Measurements from ENCODE around the gene THY1. TPM values are rescaled to one million over a fixed set of nuclear protein-coding genes. Genes with fewer than 3 reads are reported as not detected.
A peak's percentile ranks its signal among the peaks of the same experiment; 100 is the strongest.

The THY1 gene
- total RNA-seq, 2 experiments from 2014 or later: 0.30 TPM; not detected in 1

DNA sequence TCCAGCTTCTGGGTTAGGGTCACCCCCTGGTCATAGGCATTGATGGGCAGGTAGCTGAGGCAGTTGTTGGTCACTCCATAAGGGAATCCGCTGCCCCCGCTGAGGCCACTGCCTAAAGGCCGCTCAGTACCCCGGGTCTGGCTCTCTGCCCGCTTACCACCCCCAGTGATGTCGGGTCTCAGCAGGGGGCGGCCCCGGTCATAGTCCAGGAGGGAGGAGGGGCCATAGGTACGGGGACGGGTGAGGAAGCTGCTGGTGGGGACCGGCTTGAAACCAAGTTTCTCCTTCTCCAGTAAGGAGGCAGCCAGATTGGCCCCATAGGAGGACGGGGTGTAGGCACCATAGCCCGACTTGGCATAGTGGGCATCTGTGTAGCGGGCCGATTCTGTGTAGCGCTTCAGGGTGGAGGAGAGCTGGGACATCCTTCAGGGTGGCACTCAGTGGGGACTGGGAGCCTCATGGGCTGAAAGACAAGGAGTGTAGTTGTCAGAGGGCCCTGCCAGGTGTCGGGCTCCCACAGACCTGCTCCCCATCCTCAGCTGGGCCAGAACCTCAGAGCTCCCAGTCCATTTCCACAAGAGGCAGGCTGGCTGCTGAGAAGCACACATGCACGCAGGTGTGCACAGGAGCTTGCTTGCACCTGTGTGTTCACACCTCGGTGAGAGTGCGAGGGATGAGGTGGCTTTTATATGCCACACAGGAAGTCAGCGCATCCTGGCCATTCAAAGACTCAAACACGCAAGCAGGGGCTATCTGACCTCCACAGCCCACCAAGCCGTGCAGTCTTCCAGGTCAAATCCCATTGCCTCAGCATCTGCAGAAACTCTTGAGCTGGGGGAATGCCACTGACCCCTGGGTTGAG lies 49.7 kb downstream of the THY1 start:
- H3K36me3 Mint-ChIP-seq: no peaks in the 10 kb centered on the region
- H3K27ac Mint-ChIP-seq: peak overlapping the region; percentile 62
- CTCF ChIA-PET: interaction anchor here (0.7 to 18.1 kb wide), 11 partner anchors 8 to 101 kb away, joined by 3 to 318 read pairs (median 7); partner anchors contain the start of genes C1QTNF5 and USP2
- no peak overlapping the region for H3K4me3 Mint-ChIP-seq
- H3K27me3 Mint-ChIP-seq: peaks cover 6% of the 10 kb centered on the region
- H3K9me3 Mint-ChIP-seq (ENCODE audit: low read depth): no peaks in the 10 kb centered on the region
- ATAC-seq (no peak), DNase-seq (no peak)
- peaks cover 27% of the 10 kb centered on the region for H3K4me1 Mint-ChIP-seq

DNA sequence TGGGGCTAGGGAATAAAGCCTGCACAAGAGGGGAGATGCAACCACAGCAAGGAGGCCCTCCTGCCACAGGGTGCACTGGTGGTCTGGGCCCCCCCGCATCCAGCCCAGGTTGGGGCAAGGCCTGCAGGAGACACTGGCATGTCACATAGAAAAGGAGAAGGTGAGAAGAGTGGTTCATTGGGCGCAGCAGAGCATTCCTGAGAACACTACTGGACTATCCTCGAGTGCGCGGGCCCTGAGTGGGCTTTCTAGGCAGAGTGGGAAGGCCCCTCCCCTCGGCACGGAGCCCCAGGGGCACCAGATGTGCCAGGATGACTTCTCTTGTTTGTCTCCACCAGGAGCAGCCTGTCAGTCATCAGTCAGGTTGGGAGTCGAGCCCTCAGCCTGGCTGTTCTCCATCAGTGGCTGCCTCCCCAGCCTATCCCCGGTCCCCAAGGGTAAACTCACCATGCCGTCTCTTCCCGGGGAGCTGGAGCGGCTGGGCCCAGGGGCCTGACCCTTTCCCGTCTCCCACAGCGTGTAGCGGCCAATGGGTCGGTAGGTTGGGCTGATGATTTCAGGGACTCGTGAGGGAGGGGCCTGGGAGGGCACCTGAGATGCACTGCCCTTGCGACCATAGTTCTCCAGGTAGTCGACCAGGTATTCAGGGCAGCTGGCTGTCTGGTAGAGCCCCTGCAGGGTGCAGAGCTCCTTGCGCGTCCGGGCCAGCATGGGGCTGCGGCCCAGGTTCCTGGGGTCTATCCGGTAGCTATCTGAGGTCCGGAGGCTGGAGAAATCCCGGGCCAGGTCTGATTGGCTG lies 50.5 kb downstream of the THY1 start:
- Mint-ChIP-seq H3K4me1 (peaks cover 24% of the 10 kb centered on the region), H3K36me3 (no peaks in the 10 kb centered on the region), H3K4me3 (no peak overlapping the region), H3K9me3 (ENCODE audit: low read depth) (no peaks in the 10 kb centered on the region), H3K27ac (no peak overlapping the region), H3K27me3 (peaks cover 12% of the 10 kb centered on the region)
- CTCF ChIA-PET: interaction anchor here (0.9 to 18.1 kb wide), 7 partner anchors 8 to 102 kb away, joined by 4 to 318 read pairs (median 9); partner anchors contain the start of gene USP2
- no peak for ATAC-seq
- DNase-seq: no peak

DNA sequence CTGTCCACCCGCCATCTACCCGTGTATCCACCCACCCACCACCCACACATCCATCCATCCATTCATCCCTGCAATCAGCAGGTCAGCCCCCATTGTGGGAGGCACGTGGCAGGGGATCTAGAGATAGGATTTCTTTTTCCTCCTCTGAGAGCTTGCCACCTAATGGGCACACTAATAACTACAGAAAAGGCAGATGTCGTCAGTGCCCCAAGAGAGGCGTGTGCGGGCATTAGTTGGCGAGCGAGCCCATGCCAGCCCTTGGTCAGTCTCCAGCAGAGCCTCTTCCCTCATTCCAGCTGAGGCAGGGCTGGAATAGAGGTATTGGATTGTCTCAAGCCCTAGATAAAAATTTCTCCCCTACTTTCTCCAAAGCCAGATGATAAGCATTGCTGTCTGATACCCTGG lies 51.2 kb downstream of the THY1 start:
- Mint-ChIP-seq H3K27ac (no peak overlapping the region), H3K4me3 (no peak overlapping the region), H3K9me3 (ENCODE audit: low read depth) (no peaks in the 10 kb centered on the region), H3K36me3 (no peaks in the 10 kb centered on the region), H3K4me1 (peaks cover 23% of the 10 kb centered on the region), H3K27me3 (peaks cover 19% of the 10 kb centered on the region)
- no peak for DNase-seq
- CTCF ChIA-PET: interaction anchor here (2.4 to 18.1 kb wide), 3 partner anchors 10 to 103 kb away, joined by 9 to 318 read pairs (median 16); partner anchors contain the start of gene USP2
- no peak for ATAC-seq

DNA sequence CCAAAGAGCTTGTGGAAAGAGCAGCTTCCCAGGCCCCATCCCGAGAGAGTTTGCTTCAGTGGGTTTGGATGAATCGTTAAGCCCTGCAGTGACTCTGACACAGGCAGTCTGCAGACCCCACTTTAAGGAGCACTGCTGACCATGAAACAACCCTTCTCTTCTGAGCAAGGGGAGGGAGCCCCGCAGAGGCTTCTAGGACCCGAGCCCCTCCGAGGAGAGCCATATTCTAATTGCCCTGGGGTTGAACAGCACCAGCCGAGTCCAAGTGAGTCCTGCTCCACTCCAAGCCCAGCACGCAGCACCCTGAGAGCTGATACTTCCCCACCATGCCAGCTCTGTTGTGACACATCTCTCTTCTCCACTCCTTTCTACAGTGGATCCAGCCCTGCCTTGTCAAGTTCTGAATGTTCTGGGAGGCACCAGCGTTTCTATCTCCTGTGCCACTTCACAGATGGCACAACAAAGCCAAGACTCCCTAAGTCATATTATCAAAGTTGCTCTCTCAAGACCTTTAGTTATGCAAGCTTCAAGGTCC lies 51.8 kb downstream of the THY1 start:
- H3K4me3 Mint-ChIP-seq: no peak overlapping the region
- no peaks in the 10 kb centered on the region for H3K36me3 Mint-ChIP-seq

DNA sequence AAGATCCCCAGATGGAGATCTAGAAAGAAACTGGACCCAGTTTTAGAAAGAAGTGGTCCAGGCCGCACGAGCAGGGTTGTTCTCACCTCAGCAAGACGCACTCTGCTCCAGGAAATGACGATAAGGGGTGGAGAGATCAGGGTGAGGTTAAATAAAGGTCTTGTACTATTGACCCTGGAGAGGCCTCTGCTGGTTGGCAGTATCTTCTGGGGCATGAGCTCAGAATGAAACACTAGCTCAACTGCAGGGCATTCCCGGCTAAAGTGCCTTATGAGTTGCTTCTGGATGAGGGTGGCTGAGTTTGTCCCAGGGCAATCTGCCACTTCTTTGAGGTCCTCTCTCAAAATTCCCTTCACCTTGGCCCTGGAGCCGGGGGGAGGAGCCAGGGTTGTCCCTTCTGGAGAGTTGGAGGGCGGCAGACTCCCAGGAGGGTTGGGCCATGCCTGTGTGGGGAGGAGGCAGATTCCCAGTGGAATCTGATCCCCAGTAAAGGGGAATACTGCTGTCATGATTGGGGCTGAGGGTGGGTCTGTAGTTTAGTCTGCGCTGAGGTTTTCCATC lies 52.4 kb downstream of the THY1 start:
- CTCF ChIA-PET: interaction anchor here (1.3 to 18.1 kb wide), 4 partner anchors 9 to 104 kb away, joined by 3 to 318 read pairs (median 12); partner anchors contain the start of gene USP2
- H3K4me3 Mint-ChIP-seq: no peak overlapping the region
- ATAC-seq: peak; percentile 57
- H3K9me3 Mint-ChIP-seq (ENCODE audit: low read depth): no peaks in the 10 kb centered on the region
- H3K27me3 Mint-ChIP-seq: peaks cover 28% of the 10 kb centered on the region
- H3K36me3 Mint-ChIP-seq: no peaks in the 10 kb centered on the region
- DNase-seq: no peak
- H3K27ac Mint-ChIP-seq: no peak overlapping the region
- peaks cover 23% of the 10 kb centered on the region for H3K4me1 Mint-ChIP-seq

More for the DNA sequence above, 51.8 kb downstream of the THY1 start:
- H3K27ac Mint-ChIP-seq: no peak overlapping the region
- no peak for ATAC-seq
- peaks cover 23% of the 10 kb centered on the region for H3K4me1 Mint-ChIP-seq
- CTCF ChIA-PET: interaction anchor here (1.3 to 18.1 kb wide), 4 partner anchors 8 to 104 kb away, joined by 3 to 318 read pairs (median 12); partner anchors contain the start of gene USP2
- DNase-seq: no peak
- H3K9me3 Mint-ChIP-seq (ENCODE audit: low read depth): no peaks in the 10 kb centered on the region
- H3K27me3 Mint-ChIP-seq: peaks cover 25% of the 10 kb centered on the region

DNA sequence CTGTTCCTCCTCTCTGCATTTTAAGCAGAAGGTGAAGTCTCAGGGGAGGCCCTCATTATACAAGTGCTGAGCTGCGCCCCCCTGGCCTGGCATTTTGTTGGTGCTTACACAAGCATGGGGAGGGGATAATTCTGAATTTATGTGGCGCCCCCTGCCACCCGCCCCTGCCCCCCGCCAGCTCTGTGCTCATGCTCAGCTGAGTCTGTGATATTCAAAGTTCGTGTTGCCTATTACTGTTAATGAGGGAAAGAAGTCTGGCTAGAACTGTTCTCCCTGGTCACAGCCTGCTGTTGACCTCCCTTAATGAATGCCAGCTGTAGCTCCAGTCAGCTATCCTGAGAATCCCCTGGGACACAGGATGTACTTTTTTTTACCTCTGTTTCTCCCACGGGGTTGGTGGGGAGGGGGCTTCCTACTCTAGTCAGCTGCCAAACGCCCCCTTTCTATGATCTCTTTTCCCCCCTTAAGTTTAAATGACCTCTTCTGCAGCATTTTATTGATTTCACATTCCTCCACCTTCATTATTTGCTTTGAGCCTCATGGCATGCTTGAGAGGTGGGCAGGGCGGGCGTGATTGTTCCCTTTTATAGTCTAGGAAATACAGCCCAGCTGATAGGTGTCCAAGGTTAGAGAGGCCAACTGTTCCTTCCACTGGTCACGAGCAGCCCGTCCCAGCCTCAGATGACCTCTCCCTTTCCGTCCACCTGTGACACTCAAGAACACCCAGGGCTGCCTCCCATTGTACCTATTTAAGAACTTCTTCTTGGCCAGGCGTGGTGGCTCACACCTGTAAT lies 53.6 kb downstream of the THY1 start:
- peaks cover 40% of the 10 kb centered on the region for H3K27me3 Mint-ChIP-seq
- no peaks in the 10 kb centered on the region for H3K9me3 Mint-ChIP-seq (ENCODE audit: low read depth)
- DNase-seq: no peak
- CTCF ChIA-PET: interaction anchor here (1.1 to 18.1 kb wide), 7 partner anchors 10 to 164 kb away, joined by 3 to 318 read pairs (median 3); partner anchors contain the start of genes CBL and USP2
- no peak overlapping the region for H3K4me3 Mint-ChIP-seq
- ATAC-seq: no peak
- H3K4me1 Mint-ChIP-seq: peaks cover 26% of the 10 kb centered on the region
- H3K36me3 Mint-ChIP-seq: no peaks in the 10 kb centered on the region
- H3K27ac Mint-ChIP-seq: no peak overlapping the region

DNA sequence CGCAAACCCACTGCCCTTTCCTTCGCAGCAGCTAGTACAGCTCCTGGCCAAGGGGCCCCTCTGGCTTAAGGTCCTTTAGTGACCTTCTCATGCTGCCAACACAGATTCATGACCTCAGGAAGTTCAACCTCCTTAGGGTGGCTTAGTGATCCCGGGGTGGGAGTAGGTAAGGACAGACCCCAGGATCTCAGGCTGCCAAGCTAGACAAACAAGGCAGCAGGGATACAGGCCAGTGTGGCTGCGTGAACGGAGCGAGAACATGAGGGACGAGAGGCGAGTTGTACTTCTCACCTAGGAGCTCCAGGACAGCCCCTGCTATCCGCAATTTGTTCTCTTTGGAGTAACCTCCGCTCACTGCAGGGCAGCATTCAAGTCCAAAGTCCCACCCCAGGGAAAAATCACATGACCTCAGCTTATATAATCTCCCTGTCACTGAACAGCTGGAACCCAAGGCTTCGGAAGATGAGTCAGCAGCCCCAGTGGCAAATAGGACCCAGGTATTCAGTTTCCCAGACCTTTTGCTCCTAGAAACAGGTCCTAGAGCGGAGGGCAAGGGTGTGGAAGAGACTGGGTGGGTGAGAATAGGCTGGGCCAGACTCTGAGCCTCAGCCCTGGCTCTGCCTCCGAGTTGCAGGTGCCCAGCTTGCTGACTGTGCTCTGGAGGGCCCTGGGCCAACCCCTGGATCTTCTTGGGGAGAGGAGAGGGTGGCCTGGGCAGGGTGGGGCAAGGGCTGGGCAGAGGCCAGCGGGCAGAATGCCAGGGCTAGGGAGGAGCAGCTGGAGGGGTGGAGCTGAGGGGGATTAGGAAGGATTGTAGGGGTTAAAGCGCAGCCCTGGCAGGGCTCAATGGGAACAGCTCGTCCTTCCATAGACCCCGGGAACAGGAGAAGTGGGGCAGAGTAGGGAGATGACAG lies 54.6 kb downstream of the THY1 start:
- CTCF ChIA-PET: interaction anchor here (0.9 to 18.1 kb wide), 8 partner anchors 9 to 106 kb away, joined by 3 to 318 read pairs (median 4); no protein-coding TSS in a partner anchor
- Mint-ChIP-seq H3K9me3 (ENCODE audit: low read depth) (no peaks in the 10 kb centered on the region), H3K36me3 (no peaks in the 10 kb centered on the region), H3K4me1 (peaks cover 18% of the 10 kb centered on the region), H3K27me3 (peaks cover 41% of the 10 kb centered on the region), H3K4me3 (no peak overlapping the region), H3K27ac (no peak overlapping the region)
- DNase-seq: no peak
- ATAC-seq: no peak

DNA sequence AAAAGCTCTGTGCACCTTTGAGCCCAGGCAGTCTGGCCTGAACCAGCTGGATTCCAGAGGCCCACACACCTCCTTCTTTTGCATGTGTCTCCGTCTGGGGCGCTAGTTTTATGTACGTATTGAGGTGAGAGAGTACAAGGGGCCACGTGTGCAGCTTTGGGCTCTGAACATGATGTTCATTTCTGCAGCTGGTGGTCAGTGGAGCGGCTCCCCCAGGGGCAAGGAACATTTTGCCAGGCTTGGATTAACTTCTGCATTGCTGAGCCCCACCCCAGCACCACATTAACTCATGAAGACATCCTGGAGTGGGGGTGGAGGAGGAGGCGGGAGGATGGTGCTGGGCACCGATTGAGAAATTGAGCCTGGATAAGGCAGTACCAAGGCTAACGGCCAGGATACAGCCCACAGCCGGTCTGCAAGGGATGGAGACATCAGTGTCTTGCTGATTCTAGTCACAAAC lies 55.3 kb downstream of the THY1 start:
- Mint-ChIP-seq H3K27ac (no peak overlapping the region), H3K27me3 (peaks cover 48% of the 10 kb centered on the region), H3K4me1 (peaks cover 15% of the 10 kb centered on the region), H3K36me3 (no peaks in the 10 kb centered on the region), H3K4me3 (no peak overlapping the region), H3K9me3 (ENCODE audit: low read depth) (no peaks in the 10 kb centered on the region)
- CTCF ChIA-PET: interaction anchor here (0.9 to 18.1 kb wide), 7 partner anchors 9 to 107 kb away, joined by 3 to 318 read pairs (median 4); no protein-coding TSS in a partner anchor
- no peak for ATAC-seq
- no peak for DNase-seq

Other genes with a start within 250 kb of the THY1 start
- gene NHERF4, start 237.7 kb downstream of the THY1 start, total RNA-seq: under 1 TPM; 0.19 to 0.35 TPM
- 10 to 100 TPM; 40.0 to 49.2 TPM for gene CBL, start 216.8 kb downstream of the THY1 start, total RNA-seq
- gene MCAM, start 106.0 kb downstream of the THY1 start, total RNA-seq: 1 to 10 TPM; 2.5 to 3.9 TPM
- 10 to 100 TPM; 38.7 to 42.1 TPM for gene RNF26, start 88.6 kb downstream of the THY1 start, total RNA-seq
- not detected for gene C1QTNF5, start 82.3 kb downstream of the THY1 start, total RNA-seq
- not detected for gene MFRP, start 76.5 kb downstream of the THY1 start, total RNA-seq
- gene USP2, start 41.5 kb downstream of the THY1 start, total RNA-seq: under 1 TPM; 0.28 to 0.76 TPM

Data from activated CD8-positive, alpha-beta memory T cell treated with anti-CD3 and anti-CD28 coated beads, Interleukin-2, amount 10 ng/mL, durations not matched to agents 7 days and 5 days (primary cell).